GM20431 (cell line): Measurements from ENCODE around the gene GABBR2.

Source experiments
- in situ Hi-C: fragments of 300-500 bp; cut with MseI, MboI; formaldehyde crosslinking; loops from one replicate; pipeline ENCODE4 v1.15.0; 2020; ENCODE audit warnings: low sequenced_read_pairs; ENCODE audit not compliant: unreplicated experiment

The GABBR2 gene

GRCh38 chr9:98724810-98725530 lies 16.2 kb upstream of the GABBR2 start:
- in situ Hi-C loops = no loop called here

DNA sequence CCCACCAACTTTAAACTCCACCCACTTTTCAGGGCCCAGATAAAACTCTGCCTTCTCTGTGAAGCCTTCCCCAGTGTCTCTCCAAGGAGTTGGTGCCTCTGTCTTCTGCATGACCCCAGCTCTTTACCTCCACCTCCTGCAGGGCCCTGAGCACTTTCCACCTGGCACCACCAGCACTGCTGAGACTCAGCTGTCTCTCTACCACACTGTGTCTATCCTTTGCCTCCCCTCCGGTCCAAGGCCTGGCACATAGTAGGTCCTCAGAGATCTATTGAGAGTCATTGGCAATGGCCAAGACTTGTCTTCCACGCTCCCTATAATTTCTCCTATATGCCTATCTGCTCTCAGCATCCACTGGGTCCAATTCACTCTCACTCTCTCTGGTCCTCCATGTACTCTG lies 12.9 kb upstream of the GABBR2 start:
- in situ Hi-C loops = no loop called here

GRCh38 chr9:98720402-98720801 lies 11.7 kb upstream of the GABBR2 start:
- in situ Hi-C loops = no loop called here

GRCh38 chr9:98719055-98719454 lies 10.3 kb upstream of the GABBR2 start:
- in situ Hi-C loops = no loop called here

GRCh38 chr9:98714833-98715232 lies 6.1 kb upstream of the GABBR2 start:
- in situ Hi-C loops = no loop called here

DNA sequence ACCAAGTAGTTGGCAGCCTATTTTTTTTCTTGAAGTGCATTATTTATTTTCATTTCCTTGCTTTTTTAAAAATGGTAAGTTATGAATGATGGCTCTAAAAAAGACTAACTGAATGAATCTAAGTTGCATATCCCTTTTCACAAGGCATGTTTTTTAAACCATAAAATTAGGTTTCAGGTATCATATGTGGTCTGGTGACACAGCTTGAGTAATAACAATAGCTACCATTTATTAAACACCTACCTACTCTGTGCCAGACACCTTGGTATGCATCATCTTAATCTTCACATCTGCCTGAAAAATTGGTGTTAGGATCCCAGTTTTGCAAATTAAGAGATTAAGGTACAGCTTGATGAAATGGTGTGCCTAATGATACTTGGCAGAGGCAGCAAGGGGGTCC lies 4.3 kb upstream of the GABBR2 start:
- in situ Hi-C loops = no loop called here

DNA sequence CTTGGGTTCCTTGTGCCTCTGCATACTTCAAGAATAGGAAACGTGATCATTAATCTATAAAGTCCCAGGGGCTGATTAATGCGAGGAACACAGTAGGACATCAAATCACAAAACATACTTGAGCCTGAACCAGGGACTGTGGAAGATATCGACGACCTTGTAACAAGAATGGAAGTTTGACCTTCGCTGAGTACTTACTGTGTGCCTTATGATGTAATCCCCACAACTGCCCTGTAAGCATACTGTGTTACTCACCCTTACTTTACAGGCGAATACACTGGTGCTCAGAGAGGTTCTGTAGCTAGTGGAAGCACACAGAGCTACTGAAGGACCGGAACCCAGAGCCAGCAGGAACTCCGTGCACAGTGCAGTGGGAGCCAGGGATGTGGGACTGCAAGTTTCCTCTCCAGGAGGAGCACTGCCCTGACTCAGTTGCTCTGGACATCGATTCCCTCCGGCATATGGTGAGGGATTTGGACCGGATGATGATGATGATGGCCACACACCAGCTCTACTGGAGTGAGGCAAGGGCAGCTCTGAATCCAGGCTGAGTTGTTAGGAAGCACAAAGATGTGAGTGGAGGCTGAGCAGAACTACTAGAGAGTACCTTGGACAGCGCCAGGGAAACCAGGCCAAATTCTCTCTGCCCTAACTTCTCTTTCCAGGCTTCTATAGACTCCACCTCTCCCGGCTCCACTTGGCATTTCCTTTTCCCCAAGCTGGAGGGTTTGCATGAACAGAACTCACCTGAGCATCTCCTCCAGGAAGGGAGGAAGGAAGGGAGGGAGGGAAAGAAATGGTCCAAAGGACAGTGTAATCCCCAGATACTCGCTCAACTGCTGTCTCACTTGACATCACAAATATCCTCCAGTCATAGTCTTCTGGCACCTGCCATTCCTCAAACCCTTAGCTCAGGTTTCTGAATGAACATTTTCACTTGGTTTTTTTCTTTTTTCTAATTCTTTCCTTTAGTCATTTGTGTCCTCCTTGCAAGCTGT lies 1.5 kb upstream of the GABBR2 start:
- in situ Hi-C loops = no loop called here

DNA sequence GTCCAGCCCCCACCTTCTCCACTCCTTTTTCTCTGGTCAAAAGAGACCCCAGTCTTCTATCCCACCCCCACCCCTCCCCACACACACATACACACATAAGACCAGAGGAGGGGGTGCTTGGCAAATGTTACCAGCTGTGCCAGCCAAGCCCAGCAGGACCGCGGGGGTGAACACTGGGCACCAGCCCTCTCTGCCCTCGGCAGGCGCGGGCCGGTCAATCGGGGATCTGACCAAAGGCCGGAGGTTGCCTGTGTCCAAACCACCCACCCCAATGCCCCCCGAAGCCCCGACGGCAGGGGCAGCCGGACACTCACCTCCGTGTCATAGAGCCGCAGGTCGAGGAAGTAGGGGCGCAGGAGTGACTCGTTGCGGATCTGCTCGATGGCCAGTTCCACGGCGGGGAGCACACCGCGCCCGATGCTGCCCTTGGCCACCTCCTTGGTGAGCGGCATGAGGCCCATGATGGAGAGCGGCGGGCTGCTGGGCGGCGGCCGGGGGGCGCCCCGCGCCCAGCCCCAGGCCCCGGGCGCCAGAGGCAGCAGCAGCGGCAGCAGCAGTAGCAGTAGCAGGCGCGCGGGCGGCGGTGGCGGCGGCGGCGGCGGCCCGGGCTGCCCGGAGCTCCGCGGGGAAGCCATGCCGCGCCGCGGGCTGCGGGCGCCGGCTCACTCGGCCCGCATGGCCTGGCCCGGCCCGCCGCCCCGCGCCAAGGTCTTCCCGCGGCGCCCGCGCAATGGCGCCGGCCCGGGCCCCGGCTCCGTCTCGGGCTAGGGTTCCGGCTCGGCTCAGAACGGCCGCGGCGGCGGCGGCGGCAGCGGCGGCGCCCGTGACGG lies 417 bp downstream of the GABBR2 start:
- in situ Hi-C loops = no loop called here

- in situ Hi-C loops = no loop called here
These were observed 1.3 kb downstream of the GABBR2 start for GRCh38 chr9:98707166-98708102.

DNA sequence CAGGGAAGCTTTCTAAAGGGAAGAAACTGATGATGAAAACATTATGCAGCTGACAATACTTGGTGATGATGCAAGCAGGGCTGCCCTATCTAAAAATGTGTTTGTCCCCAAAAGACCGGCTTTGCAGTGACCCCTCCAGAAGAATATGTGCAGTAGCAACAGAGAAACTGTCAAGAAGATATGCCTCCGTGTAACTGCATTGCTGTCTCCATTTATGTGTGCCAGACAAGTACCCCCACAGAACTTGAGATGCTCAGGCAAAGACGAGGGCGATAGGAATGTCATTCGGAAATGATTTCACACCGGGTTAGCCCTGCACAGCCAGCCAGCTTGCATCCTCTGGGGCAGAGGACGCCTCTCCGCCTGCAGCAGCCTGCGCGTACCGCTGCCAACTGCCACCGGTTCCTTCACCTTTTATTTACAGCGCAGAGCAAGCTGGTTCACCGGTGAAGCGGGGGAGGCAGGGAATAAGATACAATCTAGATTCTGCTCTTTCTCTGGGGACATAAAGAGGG lies 2.0 kb downstream of the GABBR2 start:
- in situ Hi-C loops = no loop called here

DNA sequence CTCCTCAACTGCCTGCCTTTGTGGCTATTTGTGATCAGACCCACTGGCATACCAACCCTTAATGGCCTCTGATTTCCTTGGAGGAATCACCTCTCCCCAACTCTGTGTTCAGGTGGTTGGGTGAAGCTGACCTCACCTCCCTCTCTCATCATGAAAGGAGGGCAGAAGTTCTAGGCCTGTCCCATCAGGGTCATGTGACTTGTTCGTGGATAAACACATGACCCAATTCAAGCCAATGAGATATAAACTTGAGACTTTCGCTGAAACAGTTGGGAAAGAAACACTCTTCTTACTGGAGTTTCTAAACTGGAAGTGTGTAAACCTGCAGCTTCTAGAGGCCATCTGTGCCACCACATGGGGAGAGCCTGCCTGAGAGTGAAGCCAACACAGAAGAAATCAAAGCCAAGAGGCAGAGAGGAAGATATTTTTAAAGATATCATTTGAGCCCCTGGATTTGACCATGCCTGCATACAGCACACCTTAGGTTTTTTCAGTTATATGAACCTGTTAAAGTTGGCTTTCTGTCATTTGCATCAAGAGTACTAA lies 5.8 kb downstream of the GABBR2 start:
- in situ Hi-C loops = no loop called here

GRCh38 chr9:98702340-98702739 lies 6.4 kb downstream of the GABBR2 start:
- in situ Hi-C loops = no loop called here

DNA sequence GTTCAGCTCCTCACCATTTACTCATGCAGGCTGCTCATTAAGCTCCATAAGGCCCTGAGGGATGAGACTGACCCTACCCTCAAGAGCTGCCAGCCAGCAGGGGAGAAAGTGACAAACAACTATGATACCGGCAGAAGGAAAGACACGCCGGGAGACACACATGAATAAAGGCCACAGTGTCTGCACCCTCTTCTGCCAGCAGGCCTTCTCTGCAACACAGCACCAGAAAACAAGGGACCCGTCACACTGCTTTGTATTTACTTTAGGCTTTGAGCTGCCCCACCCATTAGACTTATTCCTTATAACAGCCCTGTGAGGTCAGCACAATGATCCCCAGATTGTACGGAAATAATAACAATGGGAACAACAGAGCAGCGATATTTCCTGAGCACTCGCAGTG lies 7.2 kb downstream of the GABBR2 start:
- in situ Hi-C loops = no loop called here

DNA sequence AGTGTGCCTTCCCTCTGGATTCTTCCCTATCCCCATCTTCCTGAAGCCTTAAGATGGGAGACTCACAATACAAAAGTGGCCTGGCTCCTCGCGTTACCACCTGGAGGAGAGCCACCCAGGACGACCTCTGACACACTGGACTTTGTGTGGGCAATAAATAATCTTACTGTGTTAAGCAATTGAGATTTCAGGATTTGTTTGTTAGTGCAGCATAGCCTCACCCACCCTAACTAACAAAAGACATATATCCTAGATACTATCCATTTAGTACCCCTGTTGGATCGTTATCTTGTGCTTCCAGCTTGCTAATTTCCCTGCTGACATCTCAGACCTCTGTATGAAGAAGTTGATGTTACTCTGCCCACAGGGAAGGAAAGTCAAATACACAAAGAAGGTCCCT lies 7.9 kb downstream of the GABBR2 start:
- in situ Hi-C loops = no loop called here

- in situ Hi-C loops = no loop called here
These were observed 9.9 kb downstream of the GABBR2 start for GRCh38 chr9:98698856-98699255.

DNA sequence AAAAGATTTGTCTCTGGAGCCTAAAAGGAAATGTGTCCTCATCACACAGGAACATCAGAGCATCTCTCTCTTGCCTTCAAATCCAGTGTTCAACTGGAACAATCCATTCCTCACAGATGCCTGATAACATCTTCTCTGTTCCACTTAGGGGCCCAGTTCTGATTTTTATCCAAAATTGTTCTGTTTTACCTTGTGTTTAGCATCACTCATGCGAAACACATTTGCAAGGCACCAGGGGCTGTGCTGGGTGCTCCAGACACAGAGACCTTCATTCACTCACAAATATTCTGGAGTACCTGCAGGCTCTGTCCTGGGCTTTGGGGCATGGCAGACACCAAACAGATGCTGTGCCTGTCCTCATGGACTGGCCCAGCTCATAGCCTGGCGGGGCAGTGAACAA lies 13.8 kb downstream of the GABBR2 start:
- in situ Hi-C loops = no loop called here

DNA sequence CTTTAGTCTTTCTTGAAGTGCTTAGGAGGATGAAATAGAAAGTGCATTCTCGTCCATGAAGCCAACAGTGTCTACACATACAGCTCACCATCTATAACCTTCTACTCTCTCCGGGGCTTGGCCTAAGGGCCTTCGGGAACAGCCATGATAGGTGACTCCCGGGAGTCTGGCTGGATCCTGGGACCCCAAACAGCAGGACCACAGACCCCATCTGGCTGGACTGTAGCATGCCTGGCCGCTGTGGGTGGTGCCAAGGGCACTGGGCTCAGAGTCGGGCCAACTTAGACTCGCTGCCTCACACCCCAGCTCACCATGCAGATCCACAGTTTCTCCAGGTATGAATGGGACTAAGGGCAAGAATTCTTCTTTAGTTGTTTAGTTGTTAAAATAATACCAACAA lies 16.3 kb downstream of the GABBR2 start:
- in situ Hi-C loops = no loop called here

DNA sequence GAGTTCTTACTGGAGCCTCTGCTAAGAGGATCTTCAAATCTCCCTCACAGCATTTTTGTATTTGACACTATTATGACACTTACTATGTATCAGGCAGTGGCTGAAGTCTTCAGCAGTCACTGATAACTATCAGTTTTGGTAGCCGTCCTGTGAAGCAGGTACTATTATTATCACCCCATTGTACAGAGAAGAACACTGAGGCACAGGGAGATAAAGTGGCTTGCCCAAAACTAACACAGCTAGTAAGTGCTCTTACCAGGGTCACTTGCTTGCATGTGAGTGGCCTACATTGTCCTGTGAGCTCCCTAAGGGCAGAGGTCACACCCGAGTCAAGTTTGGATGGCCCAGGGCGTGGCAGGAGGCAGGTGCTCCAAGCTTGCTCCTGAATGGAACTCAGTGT lies 16.8 kb downstream of the GABBR2 start:
- in situ Hi-C loops = no loop called here

- in situ Hi-C loops = no loop called here
These were observed 18.0 kb downstream of the GABBR2 start for GRCh38 chr9:98690686-98691085.
